Measurements from ENCODE around the gene CPSF4L.
"Not testable (repeated sequence)": the region's sequence is repeated elsewhere in the genome, so short reads cannot be mapped to it uniquely, and the experiment has no call there.

The CPSF4L gene

DNA sequence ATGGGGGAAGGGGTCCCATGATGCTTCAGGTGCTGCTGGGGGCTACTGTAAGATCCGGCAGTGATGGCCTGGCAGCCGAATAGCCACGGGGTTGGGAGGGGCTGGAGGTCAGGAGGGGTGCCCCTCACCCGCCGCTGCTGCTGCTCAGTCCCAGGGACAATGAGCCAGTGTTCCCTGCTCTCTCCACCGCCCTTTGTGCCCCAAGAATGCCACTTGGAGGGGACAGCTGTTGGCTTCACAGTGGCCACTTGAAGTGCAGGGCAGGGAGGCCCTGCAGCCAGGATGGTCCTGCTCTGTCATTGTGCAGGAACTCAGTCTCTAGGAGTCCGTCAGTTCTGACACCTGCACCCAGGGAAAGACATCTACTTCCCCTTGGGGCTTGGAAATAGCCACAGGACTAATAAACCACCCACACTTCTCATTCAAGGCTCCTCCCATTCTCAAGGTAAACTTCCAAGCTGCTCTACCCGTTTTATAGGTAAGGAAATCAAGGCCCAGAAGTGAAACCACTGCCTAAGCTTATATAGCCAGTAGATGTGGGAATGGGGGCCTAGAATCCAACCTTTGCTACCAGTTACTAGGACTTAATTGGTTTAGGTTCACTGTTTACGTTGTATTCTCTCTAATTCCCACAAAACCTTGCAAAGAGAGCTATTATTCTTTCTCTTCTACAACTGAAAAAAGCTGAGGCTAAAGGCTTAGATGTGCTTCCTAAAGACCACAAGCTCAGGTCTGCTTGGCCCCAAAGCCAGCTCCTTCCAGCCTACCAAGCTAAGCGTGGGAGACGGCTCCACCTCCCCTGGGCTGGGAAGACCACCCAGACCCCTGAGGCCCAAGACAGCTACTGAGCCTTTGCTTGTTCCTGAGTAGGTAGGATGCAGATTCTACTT, 6.2 kb upstream of the CPSF4L start:
- no peak overlapping the region for H3K4me3 ChIP-seq (ENCODE audit: low read depth, low read length)
- TF ChIP-seq, protein P1, sequence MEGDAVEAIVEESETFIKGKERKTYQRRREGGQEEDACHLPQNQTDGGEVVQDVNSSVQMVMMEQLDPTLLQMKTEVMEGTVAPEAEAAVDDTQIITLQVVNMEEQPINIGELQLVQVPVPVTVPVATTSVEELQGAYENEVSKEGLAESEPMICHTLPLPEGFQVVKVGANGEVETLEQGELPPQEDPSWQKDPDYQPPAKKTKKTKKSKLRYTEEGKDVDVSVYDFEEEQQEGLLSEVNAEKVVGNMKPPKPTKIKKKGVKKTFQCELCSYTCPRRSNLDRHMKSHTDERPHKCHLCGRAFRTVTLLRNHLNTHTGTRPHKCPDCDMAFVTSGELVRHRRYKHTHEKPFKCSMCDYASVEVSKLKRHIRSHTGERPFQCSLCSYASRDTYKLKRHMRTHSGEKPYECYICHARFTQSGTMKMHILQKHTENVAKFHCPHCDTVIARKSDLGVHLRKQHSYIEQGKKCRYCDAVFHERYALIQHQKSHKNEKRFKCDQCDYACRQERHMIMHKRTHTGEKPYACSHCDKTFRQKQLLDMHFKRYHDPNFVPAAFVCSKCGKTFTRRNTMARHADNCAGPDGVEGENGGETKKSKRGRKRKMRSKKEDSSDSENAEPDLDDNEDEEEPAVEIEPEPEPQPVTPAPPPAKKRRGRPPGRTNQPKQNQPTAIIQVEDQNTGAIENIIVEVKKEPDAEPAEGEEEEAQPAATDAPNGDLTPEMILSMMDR (IDR thresholded peaks at IDR 0.05; ENCODE audit: borderline replicate concordance, insufficient read depth, low read depth, low read length), result no peak

DNA sequence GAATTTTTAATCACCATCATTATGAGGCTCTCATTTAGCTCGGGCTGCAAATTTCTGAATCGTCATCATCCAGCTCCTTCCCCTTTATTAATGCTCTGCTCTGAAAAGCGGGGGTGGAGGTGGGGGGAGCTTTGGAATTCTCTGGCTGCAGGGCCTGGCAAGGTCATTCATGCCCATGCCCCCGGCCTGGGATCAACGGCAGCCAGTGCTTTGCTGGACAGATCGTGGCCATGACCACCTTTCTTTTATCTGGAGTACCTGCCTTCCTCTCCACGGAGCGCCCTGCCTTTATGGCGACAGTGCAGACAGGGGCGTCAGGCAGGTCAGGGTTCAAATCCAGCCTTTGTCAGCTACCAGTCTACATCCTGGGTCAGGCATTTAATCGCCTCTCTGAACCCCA, 5.1 kb upstream of the CPSF4L start:
- TF ChIP-seq, protein P1 (IDR thresholded peaks at IDR 0.05; ENCODE audit: borderline replicate concordance, insufficient read depth, low read depth, low read length), result no peak
- no peak overlapping the region for H3K4me3 ChIP-seq (ENCODE audit: low read depth, low read length)

DNA sequence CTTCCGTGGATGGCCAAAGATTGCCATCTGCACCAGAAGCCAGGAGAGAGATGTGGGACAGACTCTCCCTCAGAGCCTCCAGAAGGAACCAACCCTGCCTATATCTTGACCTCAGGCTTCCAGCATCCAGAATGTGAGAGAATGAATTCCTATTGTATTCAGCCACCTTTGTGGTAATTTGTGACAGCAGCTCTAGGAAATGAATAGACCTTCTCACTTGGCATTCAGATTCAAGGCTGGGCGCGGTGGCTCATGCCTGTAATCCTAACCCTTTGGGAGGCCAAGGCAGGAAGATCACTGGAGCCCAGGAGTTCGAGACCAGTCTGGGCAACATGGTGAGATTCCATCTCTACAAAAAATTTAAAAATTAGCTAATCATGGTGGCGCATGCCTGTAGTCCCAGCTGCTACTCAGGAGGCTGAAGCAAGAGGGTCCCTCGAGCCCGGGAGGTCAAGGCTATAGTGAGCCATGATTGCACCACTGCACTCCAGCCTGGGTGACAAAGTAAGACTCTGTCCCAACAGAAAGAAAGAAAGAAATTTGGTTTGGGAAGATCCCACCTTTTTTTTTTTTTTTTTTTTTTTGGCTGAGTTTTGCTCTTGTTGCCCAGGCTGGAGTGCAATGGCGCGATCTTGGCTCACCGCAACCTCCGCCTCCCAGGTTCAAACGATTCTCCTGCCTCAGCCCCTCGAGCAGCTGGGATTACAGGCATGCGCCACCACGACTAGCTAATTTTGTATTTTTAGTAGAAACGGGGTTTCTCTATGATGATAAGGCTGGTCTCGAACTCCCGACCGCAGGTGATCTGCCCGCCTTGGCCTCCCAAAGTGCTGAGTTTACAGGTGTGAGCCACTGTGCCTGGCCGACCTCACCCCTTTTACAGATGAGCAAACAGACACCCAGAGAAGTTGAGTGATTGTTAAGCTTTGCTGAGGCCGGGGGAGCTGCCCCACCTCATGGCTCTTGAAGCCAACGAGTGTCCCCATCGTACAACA, 4.3 kb upstream of the CPSF4L start:
- H3K4me3 ChIP-seq (ENCODE audit: low read depth, low read length), result no peak overlapping the region
- TF ChIP-seq, protein P1 (IDR thresholded peaks at IDR 0.05; ENCODE audit: borderline replicate concordance, insufficient read depth, low read depth, low read length), result no peak

DNA sequence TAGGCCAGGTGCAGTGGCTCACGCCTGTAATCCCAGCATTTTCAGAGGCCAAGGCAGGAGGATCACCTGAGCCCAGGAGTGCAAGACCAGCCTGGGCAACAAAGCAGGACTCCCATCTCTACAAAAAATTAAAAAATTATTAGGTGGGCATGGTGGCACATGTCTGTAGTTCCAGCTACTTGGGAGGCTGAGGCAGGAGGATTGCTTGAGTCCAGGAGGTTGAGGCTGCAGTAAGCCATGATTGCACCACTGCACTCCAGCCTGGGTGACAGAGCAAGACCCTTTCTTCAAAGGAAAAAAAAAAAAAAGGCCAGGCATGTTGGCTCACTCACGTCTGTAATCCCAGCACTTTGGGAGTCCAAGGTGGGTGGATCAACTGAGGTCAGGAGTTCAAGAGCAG, 2.8 kb upstream of the CPSF4L start:
- not testable (repeated sequence) for H3K4me3 ChIP-seq (ENCODE audit: low read depth, low read length)

DNA sequence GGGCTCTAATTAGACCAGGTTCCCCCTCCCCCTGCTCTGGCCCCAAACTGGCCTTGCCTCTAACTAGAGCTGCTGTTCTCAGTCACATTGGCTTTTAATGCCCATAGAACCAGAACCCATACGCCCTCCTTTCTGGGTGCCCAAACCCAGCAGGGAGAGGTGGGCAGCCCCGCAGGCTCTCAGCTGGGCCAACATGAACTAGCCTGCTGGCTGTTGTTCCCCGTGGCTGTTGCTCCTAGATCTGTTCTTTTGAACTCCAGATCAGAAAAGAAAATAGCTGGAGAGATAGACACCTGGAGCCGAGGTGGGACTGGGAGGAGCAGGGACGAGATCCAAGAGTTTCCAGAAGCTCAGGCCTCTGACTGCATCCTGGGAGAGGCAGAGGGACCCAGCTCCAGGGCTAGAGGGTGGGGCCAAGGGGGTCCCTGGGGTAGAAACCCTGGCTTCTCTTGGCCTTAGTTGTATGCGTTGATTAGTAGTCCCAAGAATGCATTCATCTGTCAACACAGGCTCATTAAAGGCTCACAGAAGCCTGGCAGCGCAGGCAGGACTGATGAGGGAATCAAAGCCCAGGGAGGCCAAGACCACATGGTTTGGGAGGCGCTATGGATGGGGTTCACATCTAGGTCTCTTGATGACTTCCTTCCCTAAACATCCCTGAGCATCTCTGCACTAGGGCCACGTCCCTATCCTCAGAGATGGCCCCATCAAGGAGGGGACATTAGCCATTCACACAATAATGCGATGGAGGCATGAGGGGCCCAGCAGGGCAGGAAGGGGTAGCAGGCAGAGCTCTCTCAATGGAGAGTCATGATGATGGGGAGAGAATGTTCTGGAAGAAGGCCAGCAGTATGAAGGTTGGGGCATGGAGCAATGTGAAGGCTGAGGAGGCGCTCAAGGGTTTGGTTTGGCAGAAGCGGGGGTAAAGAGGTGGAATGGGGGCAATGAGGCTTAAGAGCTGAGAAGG, 1.3 kb upstream of the CPSF4L start:
- TF ChIP-seq, protein P1 (IDR thresholded peaks at IDR 0.05; ENCODE audit: borderline replicate concordance, insufficient read depth, low read depth, low read length), result no peak
- H3K4me3 ChIP-seq (ENCODE audit: low read depth, low read length), result no peak overlapping the region

DNA sequence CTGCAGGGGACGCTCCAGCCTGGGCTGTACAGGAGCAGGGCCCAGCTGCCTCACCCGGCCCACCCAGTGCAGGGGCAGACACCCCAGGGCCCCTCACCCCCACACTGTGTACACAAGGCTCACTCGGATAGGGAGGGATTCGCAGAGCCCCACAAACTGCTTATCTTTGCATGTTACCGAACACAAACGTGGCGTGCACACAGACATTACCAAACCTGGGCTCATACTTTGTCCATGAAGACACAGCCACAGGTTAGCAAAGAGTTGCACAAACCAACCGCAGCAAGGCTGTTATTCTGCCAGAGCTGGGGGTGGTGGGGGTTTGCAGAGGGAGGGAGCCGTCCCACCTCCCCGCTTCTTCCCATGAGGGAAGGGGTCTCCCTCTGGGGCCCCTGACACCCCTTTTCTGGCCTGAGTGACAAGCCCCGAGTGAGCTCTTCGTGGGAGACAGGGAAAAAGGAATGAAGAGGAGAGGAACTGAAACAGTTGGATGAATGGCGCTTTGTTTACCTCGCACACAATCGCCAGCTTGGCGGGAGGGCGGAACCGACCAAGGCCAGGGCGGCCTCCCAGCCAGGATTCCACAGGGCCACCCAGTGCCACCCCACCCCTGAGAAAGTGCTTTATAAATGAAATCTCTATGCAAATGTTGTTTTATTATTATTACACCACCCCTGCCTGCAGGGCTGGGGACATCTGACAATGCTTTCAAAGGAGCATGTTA, 434 bp upstream of the CPSF4L start:
- no peak overlapping the region for H3K4me3 ChIP-seq (ENCODE audit: low read depth, low read length)
- TF ChIP-seq, protein P1 (IDR thresholded peaks at IDR 0.05; ENCODE audit: borderline replicate concordance, insufficient read depth, low read depth, low read length), result no peak

Data from GM12875 (cell line).